Mesothelial cell of epicardium (in vitro differentiated cells): Measurements from ENCODE around the gene RFX3. TPM values are rescaled to one million over a fixed set of nuclear protein-coding genes. Genes with fewer than 3 reads are reported as not detected.
A peak's percentile ranks its signal among the peaks of the same experiment; 100 is the strongest.
"Not testable (repeated sequence)": the region's sequence is repeated elsewhere in the genome, so short reads cannot be mapped to it uniquely, and the experiment has no call there.

Source experiments
- DNase-seq, 2 experiments: peaks; one replicate each; pipeline ENCODE4 v3.0.0; 2021; ENCODE audit warnings: low spot score in 2 of 2; ENCODE audit not compliant: unreplicated experiment in 2 of 2
- H3K27ac Mint-ChIP-seq: 2 replicates; pipeline ENCODE4 v1.8.0; 2021; ENCODE audit warnings: mixed read lengths
- H3K27me3 Mint-ChIP-seq: 2 replicates; pipeline ENCODE4 v1.8.0; 2021; ENCODE audit warnings: low read depth, mixed read lengths
- H3K36me3 Mint-ChIP-seq: 2 replicates; pipeline ENCODE4 v1.8.0; 2021; ENCODE audit warnings: mixed read lengths
- H3K4me1 Mint-ChIP-seq: 2 replicates; pipeline ENCODE4 v1.8.0; 2021; ENCODE audit warnings: mixed read lengths
- H3K4me3 Mint-ChIP-seq: 2 replicates; pipeline ENCODE4 v1.8.0; 2021; ENCODE audit warnings: mild to moderate bottlenecking, moderate library complexity, mixed read lengths
- H3K9me3 Mint-ChIP-seq: 2 replicates; pipeline ENCODE4 v1.8.0; 2021; ENCODE audit warnings: mixed read lengths
- total RNA-seq: library from RNA; stranded (reverse); gene quantifications from 3 replicates; pipeline ENCODE4 v1.2.1, GENCODE V29; 2021
- TF ChIP-seq, protein P1 (sequence below): fragments of 200-600 bp; sonication (generic); IDR thresholded peaks from one replicate; pipeline ENCODE4 v1.5.0; 2021; ENCODE audit warnings: antibody characterized with exemption; ENCODE audit not compliant: unreplicated experiment

The RFX3 gene
- total RNA-seq, 1 donor from 2014 or later: 42.5 TPM

DNA sequence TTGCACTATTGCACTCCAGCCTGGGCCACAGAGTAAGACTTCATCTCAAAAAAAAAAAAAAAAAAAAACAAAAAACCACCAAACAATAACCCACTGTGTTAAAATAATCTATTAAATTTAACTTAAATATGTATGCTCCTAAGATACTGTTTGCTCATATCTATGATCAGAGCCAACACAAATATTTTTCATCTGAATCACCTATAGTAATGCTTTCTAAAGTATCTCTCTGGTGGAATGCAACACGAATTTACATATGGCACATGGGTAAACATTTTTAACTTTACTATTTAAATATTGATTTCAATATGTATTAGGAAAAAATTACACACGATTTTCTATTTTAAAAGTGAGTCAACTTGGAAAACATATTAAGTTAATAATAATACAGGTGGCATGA, 196.4 kb downstream of the RFX3 start:
- no peaks in the 10 kb centered on the region for H3K27me3 Mint-ChIP-seq
- TF ChIP-seq, protein P1, sequence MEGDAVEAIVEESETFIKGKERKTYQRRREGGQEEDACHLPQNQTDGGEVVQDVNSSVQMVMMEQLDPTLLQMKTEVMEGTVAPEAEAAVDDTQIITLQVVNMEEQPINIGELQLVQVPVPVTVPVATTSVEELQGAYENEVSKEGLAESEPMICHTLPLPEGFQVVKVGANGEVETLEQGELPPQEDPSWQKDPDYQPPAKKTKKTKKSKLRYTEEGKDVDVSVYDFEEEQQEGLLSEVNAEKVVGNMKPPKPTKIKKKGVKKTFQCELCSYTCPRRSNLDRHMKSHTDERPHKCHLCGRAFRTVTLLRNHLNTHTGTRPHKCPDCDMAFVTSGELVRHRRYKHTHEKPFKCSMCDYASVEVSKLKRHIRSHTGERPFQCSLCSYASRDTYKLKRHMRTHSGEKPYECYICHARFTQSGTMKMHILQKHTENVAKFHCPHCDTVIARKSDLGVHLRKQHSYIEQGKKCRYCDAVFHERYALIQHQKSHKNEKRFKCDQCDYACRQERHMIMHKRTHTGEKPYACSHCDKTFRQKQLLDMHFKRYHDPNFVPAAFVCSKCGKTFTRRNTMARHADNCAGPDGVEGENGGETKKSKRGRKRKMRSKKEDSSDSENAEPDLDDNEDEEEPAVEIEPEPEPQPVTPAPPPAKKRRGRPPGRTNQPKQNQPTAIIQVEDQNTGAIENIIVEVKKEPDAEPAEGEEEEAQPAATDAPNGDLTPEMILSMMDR: no peak
- H3K9me3 Mint-ChIP-seq: no peaks in the 10 kb centered on the region
- peaks cover 4% of the 10 kb centered on the region for H3K36me3 Mint-ChIP-seq
- H3K27ac Mint-ChIP-seq: no peak overlapping the region
- H3K4me3 Mint-ChIP-seq: no peak overlapping the region
- H3K4me1 Mint-ChIP-seq: peaks cover under 1% of the 10 kb centered on the region
- no peak for DNase-seq

DNA sequence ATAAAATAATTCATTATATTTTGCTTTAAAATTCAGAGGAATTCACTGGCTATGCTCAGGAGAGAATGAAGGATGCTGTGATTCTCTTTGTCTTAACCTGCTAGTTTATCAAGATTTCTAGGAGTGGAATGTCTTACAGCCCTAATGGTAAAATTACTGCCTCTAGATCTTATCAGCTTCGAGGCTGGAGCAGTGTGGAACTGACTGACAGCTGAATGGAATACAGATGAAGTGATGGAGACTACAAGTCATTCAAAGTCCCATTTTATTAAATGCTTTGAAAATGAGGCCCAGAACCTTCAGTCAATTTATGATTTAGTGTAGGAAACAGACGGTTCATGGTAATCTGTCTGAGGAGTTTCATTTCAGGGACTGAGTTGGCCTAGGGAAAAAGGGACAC, 202.1 kb downstream of the RFX3 start:
- Mint-ChIP-seq H3K4me3 (no peak overlapping the region), H3K27me3 (no peaks in the 10 kb centered on the region), H3K27ac (peak overlapping the region; percentile 67), H3K36me3 (no peaks in the 10 kb centered on the region), H3K4me1 (peaks cover 15% of the 10 kb centered on the region), H3K9me3 (no peaks in the 10 kb centered on the region)
- TF ChIP-seq, protein P1: no peak
- DNase-seq: no peak

DNA sequence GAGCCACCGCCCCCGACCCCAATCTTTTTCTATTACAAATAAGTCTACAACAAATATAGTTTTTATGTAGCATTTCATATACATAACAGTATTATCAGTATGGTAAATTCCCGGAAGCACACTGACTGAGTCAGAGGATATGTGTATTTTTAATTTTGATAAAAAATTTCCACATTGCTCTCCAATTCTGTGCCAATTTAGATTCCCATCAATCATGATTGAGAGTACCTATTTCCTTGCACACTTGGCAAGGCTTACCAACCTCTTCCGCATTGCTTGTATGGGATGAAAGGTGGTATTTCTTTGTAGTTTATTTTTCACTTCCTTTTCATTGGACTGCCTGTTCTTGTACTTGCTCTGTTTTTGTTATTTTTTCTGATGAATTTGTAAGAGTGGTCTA, 204.6 kb downstream of the RFX3 start:
- Mint-ChIP-seq H3K27me3 (no peaks in the 10 kb centered on the region), H3K4me3 (no peak overlapping the region), H3K36me3 (peaks cover 18% of the 10 kb centered on the region)

DNA sequence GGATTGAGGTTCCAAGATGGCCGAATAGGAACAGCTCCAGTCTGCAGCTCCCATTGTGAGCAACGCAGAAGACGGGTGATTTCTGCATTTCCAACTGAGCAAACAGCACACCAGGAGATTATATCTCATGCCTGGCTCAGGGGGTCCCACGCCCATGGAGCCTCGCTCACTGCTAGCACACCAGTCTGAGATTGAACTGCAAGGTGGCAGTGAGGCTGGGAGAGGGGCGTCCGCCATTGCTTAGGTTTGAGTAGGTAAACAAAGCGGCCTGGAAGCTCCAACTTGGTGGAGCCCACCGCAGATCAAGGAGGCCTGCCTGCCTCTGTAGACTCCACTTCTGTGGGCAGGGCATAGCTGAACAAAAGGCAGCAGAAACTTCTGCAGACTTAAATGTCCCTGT, 213.2 kb downstream of the RFX3 start:
- not testable (repeated sequence) for H3K27ac Mint-ChIP-seq

More for the DNA sequence above, 204.6 kb downstream of the RFX3 start:
- DNase-seq: no peak
- peaks cover 15% of the 10 kb centered on the region for H3K4me1 Mint-ChIP-seq
- TF ChIP-seq, protein P1: no peak
- peaks cover 7% of the 10 kb centered on the region for H3K9me3 Mint-ChIP-seq
- H3K27ac Mint-ChIP-seq: no peak overlapping the region

DNA sequence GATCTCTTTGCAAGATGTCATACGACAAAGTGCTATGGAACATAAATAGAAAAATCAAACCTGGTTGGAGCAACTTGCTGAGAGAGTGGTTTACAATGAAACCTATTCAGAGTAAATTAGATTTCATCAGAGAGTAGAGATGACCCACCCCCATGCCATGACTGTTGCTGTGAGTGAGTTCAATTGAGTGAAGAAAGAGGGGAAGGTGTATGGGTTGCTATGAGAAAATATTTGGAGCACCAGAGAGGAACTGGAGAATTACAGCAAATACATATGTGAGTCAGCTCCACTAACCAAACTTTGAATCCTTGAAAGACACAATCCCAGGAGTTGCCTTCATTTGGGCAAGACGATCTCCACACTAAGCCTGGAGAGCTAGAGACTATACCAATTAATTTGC, 217.2 kb downstream of the RFX3 start:
- Mint-ChIP-seq H3K27ac (no peak overlapping the region), H3K4me1 (no peaks in the 10 kb centered on the region), H3K27me3 (no peaks in the 10 kb centered on the region), H3K36me3 (peaks cover 7% of the 10 kb centered on the region), H3K4me3 (no peak overlapping the region), H3K9me3 (peaks cover 3% of the 10 kb centered on the region)
- DNase-seq: no peak
- TF ChIP-seq, protein P1: no peak

More for the DNA sequence above, 213.2 kb downstream of the RFX3 start:
- H3K36me3 Mint-ChIP-seq: peaks cover 26% of the 10 kb centered on the region
- H3K27me3 Mint-ChIP-seq, H3K4me3 Mint-ChIP-seq, DNase-seq, H3K4me1 Mint-ChIP-seq: not testable (repeated sequence)
- H3K9me3 Mint-ChIP-seq: peaks cover 22% of the 10 kb centered on the region

DNA sequence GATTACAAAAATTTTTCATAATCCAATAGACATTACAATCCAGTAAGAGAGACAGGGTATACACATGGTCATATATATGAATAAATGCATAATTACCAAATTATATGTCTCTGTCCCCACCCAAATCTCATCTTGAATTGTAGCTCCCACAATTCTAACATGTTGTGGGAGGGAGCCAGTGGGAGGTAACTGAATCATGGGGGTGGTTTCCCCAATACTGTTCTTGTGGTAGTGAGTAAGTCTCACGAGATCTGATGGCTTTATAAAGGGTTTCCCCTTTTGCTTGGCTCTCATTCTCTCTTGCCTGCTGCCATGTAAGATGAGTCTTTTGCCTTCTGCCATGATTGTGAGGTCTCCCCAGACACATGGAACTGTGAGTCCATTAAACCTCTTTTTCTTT, 221.4 kb downstream of the RFX3 start:
- H3K9me3 Mint-ChIP-seq, H3K36me3 Mint-ChIP-seq, DNase-seq, H3K27me3 Mint-ChIP-seq, H3K4me1 Mint-ChIP-seq, H3K4me3 Mint-ChIP-seq, H3K27ac Mint-ChIP-seq: not testable (repeated sequence)

DNA sequence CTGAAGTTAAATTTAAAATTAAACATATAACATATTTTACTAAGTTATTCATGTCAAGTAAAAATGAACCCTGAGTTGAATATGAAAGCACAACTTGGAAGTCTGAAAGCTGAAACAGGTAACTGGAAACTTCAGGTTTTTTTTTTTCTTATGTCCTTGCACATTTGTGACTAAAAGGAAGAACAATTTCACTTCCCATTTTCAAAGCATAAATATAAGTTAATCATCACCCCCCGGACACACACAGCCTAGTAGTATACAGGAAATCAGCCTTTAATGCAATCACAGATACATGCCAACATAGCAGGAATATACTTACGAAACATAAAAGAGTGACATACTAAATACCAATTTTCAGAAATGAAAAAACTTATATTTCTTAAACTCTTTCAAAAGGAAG, 225.9 kb downstream of the RFX3 start:
- peaks cover 2% of the 10 kb centered on the region for H3K36me3 Mint-ChIP-seq
- H3K4me3 Mint-ChIP-seq: no peak overlapping the region
- no peak overlapping the region for H3K27ac Mint-ChIP-seq
- no peaks in the 10 kb centered on the region for H3K9me3 Mint-ChIP-seq
- DNase-seq: no peak
- H3K4me1 Mint-ChIP-seq: no peaks in the 10 kb centered on the region
- TF ChIP-seq, protein P1: no peak
- H3K27me3 Mint-ChIP-seq: no peaks in the 10 kb centered on the region
